HEK293 (cell line): ENCODE measurements around the gene HDAC8.

Source experiments
- BCL11B ChIP-seq: fragments of 450-650 bp; formaldehyde crosslinking; IDR thresholded peaks from 2 replicates; pipeline ENCODE4 v1.5.1; 2016; ENCODE audit warnings: low read depth, missing biosample characterization, missing genetic modification characterization
- PRDM4 ChIP-seq: fragments of 450-650 bp; formaldehyde crosslinking; IDR thresholded peaks from 2 replicates; pipeline ENCODE4 v1.5.1; 2017; ENCODE audit warnings: missing biosample characterization, missing genetic modification characterization
- RBAK ChIP-seq: fragments of 450-650 bp; formaldehyde crosslinking; IDR thresholded peaks from 2 replicates; pipeline ENCODE4 v1.5.1; 2016; ENCODE audit warnings: missing biosample characterization, missing genetic modification characterization
- REPIN1 ChIP-seq: fragments of 450-650 bp; formaldehyde crosslinking; IDR thresholded peaks from 2 replicates; pipeline ENCODE4 v1.5.1; 2017; ENCODE audit warnings: missing biosample characterization, missing genetic modification characterization, low read depth
- REST ChIP-seq: fragments of 450-650 bp; formaldehyde crosslinking; IDR thresholded peaks from 2 replicates; pipeline ENCODE4 v1.5.1; 2016; ENCODE audit warnings: missing biosample characterization, missing genetic modification characterization
- ZBTB10 ChIP-seq: fragments of 450-650 bp; formaldehyde crosslinking; IDR thresholded peaks from 2 replicates; pipeline ENCODE4 v1.5.1; 2016; ENCODE audit warnings: missing biosample characterization, missing genetic modification characterization
- ZBTB21 ChIP-seq: fragments of 450-650 bp; formaldehyde crosslinking; IDR thresholded peaks from 2 replicates; pipeline ENCODE4 v1.5.1; 2017; ENCODE audit warnings: missing biosample characterization, missing genetic modification characterization
- ZNF140 ChIP-seq: fragments of 450-650 bp; formaldehyde crosslinking; IDR thresholded peaks from 2 replicates; pipeline ENCODE4 v1.5.1; 2016; ENCODE audit warnings: missing biosample characterization, missing genetic modification characterization
- ZNF175 ChIP-seq: fragments of 450-650 bp; formaldehyde crosslinking; IDR thresholded peaks from 2 replicates; pipeline ENCODE4 v1.5.1; 2016; ENCODE audit warnings: missing biosample characterization, missing genetic modification characterization
- ZNF18 ChIP-seq: fragments of 450-650 bp; formaldehyde crosslinking; IDR thresholded peaks from 2 replicates; pipeline ENCODE4 v1.5.1; 2016; ENCODE audit warnings: missing biosample characterization, missing genetic modification characterization
- ZNF24 ChIP-seq: fragments of 450-650 bp; formaldehyde crosslinking; IDR thresholded peaks from 2 replicates; pipeline ENCODE4 v1.5.1; 2016; ENCODE audit warnings: missing biosample characterization, missing genetic modification characterization
- ZNF341 ChIP-seq: fragments of 450-650 bp; formaldehyde crosslinking; IDR thresholded peaks from 2 replicates; pipeline ENCODE4; 2016; ENCODE audit warnings: low read depth, missing biosample characterization, missing genetic modification characterization
- ZNF354C ChIP-seq: fragments of 450-650 bp; formaldehyde crosslinking; IDR thresholded peaks from 2 replicates; pipeline ENCODE4 v1.5.1; 2016; ENCODE audit warnings: missing biosample characterization, missing genetic modification characterization, low read depth, borderline replicate concordance
- ZNF398 ChIP-seq: fragments of 450-650 bp; formaldehyde crosslinking; IDR thresholded peaks from 2 replicates; pipeline ENCODE4 v1.5.1; 2017; ENCODE audit warnings: missing biosample characterization, missing genetic modification characterization
- ZNF416 ChIP-seq: fragments of 450-650 bp; formaldehyde crosslinking; IDR thresholded peaks from 2 replicates; pipeline ENCODE4 v1.5.1; 2016; ENCODE audit warnings: missing biosample characterization, missing genetic modification characterization
- ZNF449 ChIP-seq: fragments of 450-650 bp; formaldehyde crosslinking; IDR thresholded peaks from 2 replicates; pipeline ENCODE4 v1.5.1; 2017; ENCODE audit warnings: missing biosample characterization, mild to moderate bottlenecking, missing genetic modification characterization, moderate library complexity
- ZNF48 ChIP-seq: fragments of 450-650 bp; formaldehyde crosslinking; IDR thresholded peaks from 2 replicates; pipeline ENCODE4 v1.5.1; 2016; ENCODE audit warnings: missing biosample characterization, missing genetic modification characterization
- ZNF544 ChIP-seq: fragments of 450-650 bp; formaldehyde crosslinking; IDR thresholded peaks from 2 replicates; pipeline ENCODE4 v1.5.0; 2017; ENCODE audit warnings: missing biosample characterization, missing genetic modification characterization
- ZNF548 ChIP-seq: fragments of 450-650 bp; formaldehyde crosslinking; IDR thresholded peaks from 2 replicates; pipeline ENCODE4 v1.5.1; 2016; ENCODE audit warnings: missing biosample characterization, missing genetic modification characterization
- ZNF626 ChIP-seq: fragments of 450-650 bp; sonication (Bioruptor Pico); formaldehyde crosslinking; IDR thresholded peaks from 2 replicates; pipeline ENCODE4 v1.5.1; 2018; ENCODE audit warnings: missing biosample characterization, missing genetic modification characterization, inconsistent platforms
- ZNF645 ChIP-seq: fragments of 450-650 bp; formaldehyde crosslinking; IDR thresholded peaks from 2 replicates; pipeline ENCODE4; 2016; ENCODE audit warnings: missing biosample characterization, missing genetic modification characterization
- ZNF677 ChIP-seq: fragments of 450-650 bp; IDR thresholded peaks from 2 replicates; pipeline ENCODE4 v1.5.0; 2018; ENCODE audit warnings: missing biosample characterization, mild to moderate bottlenecking, missing genetic modification characterization, moderate library complexity
- ZNF707 ChIP-seq: fragments of 450-650 bp; formaldehyde crosslinking; IDR thresholded peaks from 2 replicates; pipeline ENCODE4 v1.5.1; 2016; ENCODE audit warnings: missing biosample characterization, missing genetic modification characterization
- ZNF777 ChIP-seq: fragments of 450-650 bp; formaldehyde crosslinking; IDR thresholded peaks from 2 replicates; pipeline ENCODE4 v1.5.1; 2017; ENCODE audit warnings: missing biosample characterization, missing genetic modification characterization, borderline replicate concordance
- ZNF792 ChIP-seq: fragments of 450-650 bp; formaldehyde crosslinking; IDR thresholded peaks from 2 replicates; pipeline ENCODE4 v1.5.1; 2016; ENCODE audit warnings: missing biosample characterization, missing genetic modification characterization

Gene HDAC8

GRCh38 chrX:72308566-72309296 is 263.9 kb downstream of the HDAC8 start (continued):
- TF ChIP-seq ZNF449 (tag by site-specific recombination) (0 out of 2 replicates have a peak, but pooled peaks have one; percentile 18), ZNF626 (tag by site-specific recombination) (no peak), ZNF792 (no peak), REST (tag by site-specific recombination) (no peak), REPIN1 (tag by site-specific recombination) (no peak), RBAK (no peak), ZNF548 (tag by site-specific recombination) (no peak), ZNF140 (tag by site-specific recombination) (no peak), ZNF677 (tag by site-specific recombination) (no peak), ZNF18 (no peak), ZNF48 (tag by site-specific recombination) (no peak), ZNF398 (tag by site-specific recombination) (no peak), ZNF175 (tag by site-specific recombination) (no peak), ZNF707 (tag by site-specific recombination) (no peak), ZBTB10 (tag by site-specific recombination) (no peak), ZNF24 (tag by site-specific recombination) (peak; percentile 64; the same call in 1 of the 2 replicates), ZNF354C (tag by site-specific recombination) (no peak), ZNF544 (tag by site-specific recombination) (no peak), ZNF645 (tag by site-specific recombination) (no peak), ZNF341 (tag by site-specific recombination) (peak; percentile 75), ZNF777 (tag by site-specific recombination) (no peak), ZNF416 (tag by site-specific recombination) (no peak), PRDM4 (tag by site-specific recombination) (no peak), BCL11B (tag by site-specific recombination) (no peak), ZBTB21 (tag by site-specific recombination) (no peak)
